Fibroblast of skin of right biceps (primary cell): ENCODE data around the gene RPL35.

ENCODE experiments used
- DNase-seq: peaks from one replicate; pipeline ENCODE4 v3.0.0-alpha.2; 2013

The RPL35 gene

DNA sequence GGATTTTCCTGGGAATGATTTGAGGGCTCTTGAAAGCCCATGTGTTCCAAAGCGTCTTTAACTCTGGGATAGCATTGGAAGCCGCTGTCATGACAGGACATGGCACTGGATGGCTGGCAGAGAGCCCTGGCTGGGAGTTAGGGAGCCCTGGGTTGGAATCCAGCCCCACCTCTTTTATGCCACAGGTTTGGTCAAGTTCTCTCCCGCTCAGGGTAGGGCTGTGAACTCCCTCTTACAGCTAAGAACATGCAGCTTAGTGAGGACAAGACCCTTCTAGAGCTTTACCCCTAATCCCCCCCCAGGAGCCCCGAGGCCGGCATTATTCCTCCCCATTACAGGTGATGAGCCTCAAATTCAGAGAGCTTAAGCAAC lies 47.6 kb downstream of the RPL35 start:
- no peak for DNase-seq

DNA sequence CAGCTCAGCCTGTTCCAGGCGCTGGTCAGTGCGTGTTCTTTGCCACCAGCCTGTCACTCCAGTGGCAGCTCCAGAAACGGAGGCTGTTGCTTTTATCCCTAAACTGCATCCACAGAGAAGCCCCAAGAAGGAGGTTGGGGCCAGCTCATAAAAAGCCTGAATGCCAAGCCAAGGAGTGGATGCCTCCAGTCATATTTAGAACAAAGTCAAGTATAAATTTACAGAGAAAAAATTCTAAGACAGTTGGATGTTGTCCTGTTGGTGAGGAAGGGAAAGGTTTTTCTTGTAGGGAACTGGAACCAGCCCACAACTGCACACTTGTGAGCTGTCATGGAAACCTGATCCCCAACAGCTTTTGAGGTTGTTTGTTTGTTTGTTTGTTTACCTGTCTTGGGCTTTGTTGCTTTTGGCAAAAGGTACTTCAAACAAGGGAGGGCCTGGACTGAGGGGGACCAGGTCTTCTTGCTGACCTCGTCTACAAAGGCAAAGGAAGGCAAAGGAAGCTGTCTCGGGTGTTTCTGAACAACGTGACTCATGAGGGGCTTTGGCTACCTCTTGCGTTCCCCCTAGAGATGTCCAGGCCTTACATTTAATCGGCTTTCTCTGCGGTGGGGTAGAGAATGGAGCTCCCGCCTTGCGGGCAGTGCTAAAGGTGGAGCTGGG lies 48.1 kb downstream of the RPL35 start:
- DNase-seq, result no peak

DNA sequence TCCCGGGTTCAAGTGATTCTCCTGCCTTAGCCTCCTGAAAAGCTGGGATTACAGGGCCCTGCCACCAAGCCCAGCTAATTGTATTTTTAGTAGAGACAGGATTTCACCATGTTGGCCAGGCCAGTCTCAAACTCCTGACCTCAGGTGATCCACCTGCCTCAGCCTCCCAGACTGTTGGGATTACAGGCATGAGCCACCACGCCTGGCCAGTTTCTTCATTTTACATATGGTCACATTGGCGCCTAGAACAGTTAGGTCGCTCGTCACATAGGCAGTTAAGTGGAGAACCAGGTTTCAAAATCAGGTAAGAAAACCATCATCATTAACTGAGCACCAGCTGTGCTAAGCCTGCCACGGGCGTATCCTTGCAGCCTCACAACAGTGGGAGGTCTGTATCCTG lies 48.7 kb downstream of the RPL35 start:
- DNase-seq, result no peak

GRCh38 chr9:124812441-124812876 lies 49.3 kb downstream of the RPL35 start:
- DNase-seq, result peak; percentile 99

GRCh38 chr9:124810663-124811355 lies 50.9 kb downstream of the RPL35 start:
- DNase-seq, result peak; percentile 89

DNA sequence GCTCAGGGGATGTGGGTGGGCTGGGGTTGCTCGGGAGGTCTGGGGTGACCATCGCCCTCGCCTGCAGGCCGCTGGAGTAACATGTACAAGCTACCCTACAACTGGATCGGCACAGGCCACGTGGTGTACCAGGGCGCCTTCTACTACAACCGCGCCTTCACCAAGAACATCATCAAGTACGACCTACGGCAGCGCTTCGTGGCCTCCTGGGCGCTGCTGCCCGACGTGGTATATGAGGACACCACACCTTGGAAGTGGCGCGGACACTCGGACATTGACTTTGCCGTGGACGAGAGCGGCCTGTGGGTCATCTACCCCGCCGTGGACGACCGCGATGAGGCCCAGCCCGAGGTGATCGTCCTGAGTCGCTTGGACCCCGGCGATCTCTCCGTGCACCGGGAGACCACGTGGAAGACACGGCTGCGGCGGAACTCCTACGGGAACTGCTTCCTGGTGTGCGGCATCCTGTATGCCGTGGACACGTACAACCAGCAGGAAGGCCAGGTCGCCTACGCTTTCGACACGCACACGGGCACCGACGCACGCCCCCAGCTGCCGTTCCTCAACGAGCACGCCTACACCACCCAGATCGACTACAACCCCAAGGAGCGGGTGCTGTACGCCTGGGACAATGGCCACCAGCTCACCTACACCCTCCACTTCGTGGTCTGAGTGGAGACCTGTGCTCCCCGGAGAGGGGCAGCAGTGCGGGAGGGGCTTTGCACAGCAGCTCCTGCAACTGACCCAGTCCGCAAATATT lies 51.8 kb downstream of the RPL35 start:
- DNase-seq, result no peak

GRCh38 chr9:124809211-124809610 lies 52.5 kb downstream of the RPL35 start:
- DNase-seq, result no peak

- no peak for DNase-seq
These were observed 53.4 kb downstream of the RPL35 start for GRCh38 chr9:124808246-124808956.
